H9 (cell line): ENCODE measurements around the gene NHERF1. TPM values are rescaled to one million over a fixed set of nuclear protein-coding genes. Genes with fewer than 3 reads are reported as not detected.

Experiments
- DNase-seq: peaks from one replicate; pipeline ENCODE4 v3.0.0-alpha.2; 2017
- H2AFZ ChIP-seq: one replicate; pipeline ENCODE4 v1.6.1; 2013; ENCODE audit warnings: mild to moderate bottlenecking, low read length, control low read depth, moderate library complexity
- H2AK5ac ChIP-seq: 2 replicates; pipeline ENCODE4 v1.6.1; 2013; ENCODE audit warnings: low read length, control low read depth, mixed read lengths; ENCODE audit not compliant: insufficient read length
- H2BK120ac ChIP-seq: one replicate; pipeline ENCODE4 v1.6.1; 2013; ENCODE audit warnings: low read depth, mild to moderate bottlenecking, low read length, control low read depth, inconsistent platforms; ENCODE audit not compliant: poor library complexity, severe bottlenecking
- H2BK12ac ChIP-seq: 2 replicates; pipeline ENCODE4 v1.6.1; 2013; ENCODE audit warnings: low read length, control low read depth, mixed read lengths, low read depth; ENCODE audit not compliant: insufficient read length
- H2BK15ac ChIP-seq: 2 replicates; pipeline ENCODE4 v1.6.1; 2013; ENCODE audit warnings: low read depth, low read length, control low read depth
- H2BK20ac ChIP-seq: one replicate; pipeline ENCODE4 v1.6.1; 2013; ENCODE audit warnings: low read depth, mild to moderate bottlenecking, low read length, control low read depth, inconsistent platforms; ENCODE audit not compliant: poor library complexity, severe bottlenecking
- H2BK5ac ChIP-seq: 2 replicates; pipeline ENCODE4 v1.6.1; 2013; ENCODE audit warnings: low read length, control low read depth, mixed read lengths; ENCODE audit not compliant: insufficient read length
- H3K14ac ChIP-seq: 2 replicates; pipeline ENCODE4 v1.6.1; 2013; ENCODE audit warnings: low read length, control low read depth; ENCODE audit not compliant: insufficient read depth
- H3K18ac ChIP-seq: 2 replicates; pipeline ENCODE4 v1.6.1; 2013; ENCODE audit warnings: low read depth, mild to moderate bottlenecking, mixed read lengths, low read length, control low read depth; ENCODE audit not compliant: insufficient read length
- H3K23ac ChIP-seq: 2 replicates; pipeline ENCODE4 v1.6.1; 2013; ENCODE audit warnings: low read length, control low read depth, mixed read lengths, low read depth; ENCODE audit not compliant: insufficient read length
- H3K23me2 ChIP-seq: 2 replicates; pipeline ENCODE4 v1.6.1; 2013; ENCODE audit warnings: low read depth, mild to moderate bottlenecking, mixed read lengths, low read length, control low read depth; ENCODE audit not compliant: insufficient read length, poor library complexity, severe bottlenecking
- H3K27ac ChIP-seq: 2 replicates; pipeline ENCODE4 v1.5.1; 2013; ENCODE audit warnings: low read length, control low read depth, mixed read lengths, low read depth; ENCODE audit not compliant: insufficient read length
- H3K27me3 ChIP-seq: 2 replicates; pipeline ENCODE4 v1.6.1; 2013; ENCODE audit warnings: low read length, control low read depth, inconsistent platforms; ENCODE audit not compliant: insufficient read depth
- H3K4ac ChIP-seq: 2 replicates; pipeline ENCODE4 v1.6.1; 2013; ENCODE audit warnings: low read depth, mild to moderate bottlenecking, control low read depth, inconsistent platforms, low read length, moderate library complexity
- H3K4me1 ChIP-seq: 2 replicates; pipeline ENCODE4 v1.6.1; 2013; ENCODE audit warnings: low read length, control low read depth, inconsistent platforms; ENCODE audit not compliant: insufficient read depth
- H3K4me2 ChIP-seq: 2 replicates; pipeline ENCODE4 v1.6.1; 2013; ENCODE audit warnings: low read length, control low read depth, mixed read lengths; ENCODE audit not compliant: insufficient read length, insufficient read depth
- H3K56ac ChIP-seq: 2 replicates; pipeline ENCODE4 v1.6.1; 2013; ENCODE audit warnings: low read depth, mild to moderate bottlenecking, mixed read lengths, low read length, control low read depth; ENCODE audit not compliant: insufficient read length
- H3K79me1 ChIP-seq: 2 replicates; pipeline ENCODE4 v1.6.1; 2013; ENCODE audit warnings: low read depth, mild to moderate bottlenecking, moderate library complexity, low read length, control low read depth, inconsistent platforms; ENCODE audit not compliant: insufficient read depth, poor library complexity, severe bottlenecking
- H3K79me2 ChIP-seq: 2 replicates; pipeline ENCODE4 v1.6.1; 2013; ENCODE audit warnings: low read length, control low read depth, inconsistent platforms; ENCODE audit not compliant: insufficient read depth
- H3K9ac ChIP-seq: 2 replicates; pipeline ENCODE4 v1.6.1; 2013; ENCODE audit warnings: low read length, control low read depth, mixed read lengths; ENCODE audit not compliant: insufficient read length; ENCODE audit errors: extremely low read depth
- H3K9me3 ChIP-seq: one replicate; pipeline ENCODE4 v1.6.1; 2013; ENCODE audit warnings: low read depth, low read length, inconsistent platforms; ENCODE audit not compliant: control insufficient read depth
- H3T11ph ChIP-seq: one replicate; pipeline ENCODE4 v1.6.1; 2013; ENCODE audit warnings: mild to moderate bottlenecking, low read length, control low read depth, inconsistent platforms
- H4K20me1 ChIP-seq: one replicate; pipeline ENCODE4 v1.6.1; 2013; ENCODE audit not compliant: control insufficient read depth, insufficient read length, insufficient read depth
- H4K5ac ChIP-seq: 2 replicates; pipeline ENCODE4 v1.6.1; 2013; ENCODE audit warnings: low read depth, mild to moderate bottlenecking, mixed read lengths, low read length, control low read depth; ENCODE audit not compliant: insufficient read length
- H4K8ac ChIP-seq: replicated peaks from 2 replicates; pipeline ENCODE4 v1.6.1; 2013; ENCODE audit warnings: low read length, control low read depth, mixed read lengths, low read depth; ENCODE audit not compliant: insufficient read length
- H4K91ac ChIP-seq: 2 replicates; pipeline ENCODE4 v1.6.1; 2013; ENCODE audit warnings: low read depth, mild to moderate bottlenecking, moderate library complexity, mixed read lengths, low read length, control low read depth; ENCODE audit not compliant: insufficient read length
- H3K27ac Mint-ChIP-seq, 3 experiments: 2 replicates in 2 of 3; 3 replicates in 1 of 3; pipeline ENCODE4 v1.8.0; 2020 to 2021; ENCODE audit warnings: mixed read lengths in 3 of 3, mild to moderate bottlenecking in 1 of 3, moderate library complexity in 1 of 3
- H3K27me3 Mint-ChIP-seq: 2 replicates; pipeline ENCODE4 v1.8.0; 2021; ENCODE audit warnings: low read depth, mild to moderate bottlenecking, moderate library complexity, mixed read lengths
- H3K36me3 Mint-ChIP-seq, 3 experiments: 2 replicates in 2 of 3; 3 replicates in 1 of 3; pipeline ENCODE4 v1.8.0; 2020 to 2021; ENCODE audit warnings: low read depth in 3 of 3, mixed read lengths in 3 of 3; ENCODE audit not compliant: insufficient read depth in 1 of 3
- H3K4me1 Mint-ChIP-seq, 2 experiments: 2 replicates each; pipeline ENCODE4 v1.8.0; 2020; ENCODE audit warnings: mixed read lengths in 2 of 2
- H3K4me3 Mint-ChIP-seq, 2 experiments: 2 replicates in 1 of 2; 3 replicates in 1 of 2; pipeline ENCODE4 v1.8.0; 2020 to 2021; ENCODE audit warnings: mild to moderate bottlenecking in 2 of 2, mixed read lengths in 2 of 2, moderate library complexity in 1 of 2
- H3K9me3 Mint-ChIP-seq, 2 experiments: 2 replicates in 1 of 2; 3 replicates in 1 of 2; pipeline ENCODE4 v1.8.0; 2020; ENCODE audit warnings: mild to moderate bottlenecking in 2 of 2, mixed read lengths in 2 of 2, moderate library complexity in 1 of 2
- WGBS: extraction: QIAGEN DNeasy Blood & Tissue Kit; methylation state at CpG from one replicate; pipeline ENCODE4 v1.1.7; 2013; ENCODE audit warnings: missing lambda C conversion rate, low lambda C conversion rate, mixed read lengths; ENCODE audit not compliant: insufficient read length; ENCODE audit errors: extremely low coverage; 5-methylcytosine and 5-hydroxymethylcytosine counted together
- total RNA-seq: library from RNA; stranded (reverse); gene quantifications from 2 replicates; pipeline ENCODE4 v1.2.1, GENCODE V29; 2021
- TF ChIP-seq, protein P1 (sequence below): fragments of 200-600 bp; sonication (generic); conservative IDR thresholded peaks from 3 replicates; pipeline ENCODE4 v1.8.0; 2021; ENCODE audit warnings: antibody characterized with exemption, mild to moderate bottlenecking

NHERF1 gene
- total RNA-seq, 1 experiment from 2014 or later, result 74.4 TPM

DNA sequence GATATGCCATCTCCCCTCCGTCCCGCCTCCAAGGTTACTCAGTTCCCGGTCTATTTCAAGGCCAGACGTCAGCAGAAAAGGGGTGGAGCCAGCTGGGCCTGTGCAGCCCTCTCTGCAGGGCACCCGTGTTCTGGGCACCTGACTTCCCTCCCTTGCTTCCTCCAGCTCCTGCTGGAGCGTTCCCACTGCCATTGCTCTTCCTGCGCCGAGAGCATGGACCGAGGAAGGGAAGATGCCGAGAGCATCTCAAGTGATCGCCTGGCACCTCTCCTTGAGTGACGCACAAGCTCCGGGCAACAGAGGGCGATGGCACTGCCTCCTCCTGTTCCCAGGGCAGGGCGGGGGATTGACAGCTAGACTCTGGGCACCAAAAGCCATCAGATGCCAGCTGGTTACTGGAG lies 57.2 kb downstream of the NHERF1 start:
- Histone ChIP-seq H3K23me2 (no peaks in the 10 kb centered on the region), H2AFZ (no peak overlapping the region), H2BK15ac (no peak overlapping the region), H3K4ac (no peak overlapping the region), H3K18ac (no peak overlapping the region), H3K9ac (no peak overlapping the region), H3K23ac (no peak overlapping the region), H2AK5ac (no peak overlapping the region), H2BK120ac (no peak overlapping the region), H3K9me3 (no peaks in the 10 kb centered on the region), H3K4me2 (no peak overlapping the region), H3K4me1 (no peaks in the 10 kb centered on the region), H4K20me1 (no peaks in the 10 kb centered on the region), H3K14ac (no peak overlapping the region; the same call in 1 of the 2 replicates), H3K27me3 (no peaks in the 10 kb centered on the region), H3K27ac (no peak overlapping the region), H2BK20ac (no peak overlapping the region), H3K79me1 (no peaks in the 10 kb centered on the region), H3T11ph (no peak overlapping the region), H2BK5ac (no peak overlapping the region), H4K91ac (no peak overlapping the region), H4K5ac (no peak overlapping the region), H3K79me2 (no peaks in the 10 kb centered on the region), H4K8ac (no peak overlapping the region), H3K56ac (no peak overlapping the region), H2BK12ac (no peak overlapping the region)
- TF ChIP-seq, protein P1, sequence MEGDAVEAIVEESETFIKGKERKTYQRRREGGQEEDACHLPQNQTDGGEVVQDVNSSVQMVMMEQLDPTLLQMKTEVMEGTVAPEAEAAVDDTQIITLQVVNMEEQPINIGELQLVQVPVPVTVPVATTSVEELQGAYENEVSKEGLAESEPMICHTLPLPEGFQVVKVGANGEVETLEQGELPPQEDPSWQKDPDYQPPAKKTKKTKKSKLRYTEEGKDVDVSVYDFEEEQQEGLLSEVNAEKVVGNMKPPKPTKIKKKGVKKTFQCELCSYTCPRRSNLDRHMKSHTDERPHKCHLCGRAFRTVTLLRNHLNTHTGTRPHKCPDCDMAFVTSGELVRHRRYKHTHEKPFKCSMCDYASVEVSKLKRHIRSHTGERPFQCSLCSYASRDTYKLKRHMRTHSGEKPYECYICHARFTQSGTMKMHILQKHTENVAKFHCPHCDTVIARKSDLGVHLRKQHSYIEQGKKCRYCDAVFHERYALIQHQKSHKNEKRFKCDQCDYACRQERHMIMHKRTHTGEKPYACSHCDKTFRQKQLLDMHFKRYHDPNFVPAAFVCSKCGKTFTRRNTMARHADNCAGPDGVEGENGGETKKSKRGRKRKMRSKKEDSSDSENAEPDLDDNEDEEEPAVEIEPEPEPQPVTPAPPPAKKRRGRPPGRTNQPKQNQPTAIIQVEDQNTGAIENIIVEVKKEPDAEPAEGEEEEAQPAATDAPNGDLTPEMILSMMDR, result no peak
- no peaks in the 10 kb centered on the region for H3K9me3 Mint-ChIP-seq
- no CpG with 5 or more reads among the region's 15 CpGs for WGBS
- no peaks in the 10 kb centered on the region for H3K4me1 Mint-ChIP-seq
- H3K36me3 Mint-ChIP-seq, result peaks cover 2 to 16% (median 4%) of the 10 kb centered on the region in 3 experiments; a peak in 5 of 7 replicates
- no peak for DNase-seq
- no peak overlapping the region; a peak in 1 of 5 replicates for H3K4me3 Mint-ChIP-seq
- H3K27ac Mint-ChIP-seq, result no peak overlapping the region
- H3K27me3 Mint-ChIP-seq, result peaks cover 12% of the 10 kb centered on the region
